Keratinocyte (primary cell): ENCODE data around the gene TMPRSS4.

Experiments
- EZH2 ChIP-seq: IDR thresholded peaks from one replicate; pipeline ENCODE4 v1.6.1; 2012; ENCODE audit warnings: inconsistent platforms, mild to moderate bottlenecking, low read length, moderate library complexity
- TF ChIP-seq, protein P1 (sequence below), 3 experiments: IDR thresholded peaks in 1 of 3; conservative IDR thresholded peaks in 1 of 3; optimal IDR thresholded peaks in 1 of 3; 2 replicates in 2 of 3; 3 replicates in 1 of 3; pipeline versions ENCODE3 to v1.5.1; 2011; ENCODE audit warnings: low read length in 3 of 3, mild to moderate bottlenecking in 3 of 3, moderate library complexity in 2 of 3, control low read depth in 1 of 3, inconsistent platforms in 1 of 3; ENCODE audit not compliant: insufficient read depth in 2 of 3; ENCODE audit errors: extremely low read depth in 1 of 3

- TF ChIP-seq, protein P1, sequence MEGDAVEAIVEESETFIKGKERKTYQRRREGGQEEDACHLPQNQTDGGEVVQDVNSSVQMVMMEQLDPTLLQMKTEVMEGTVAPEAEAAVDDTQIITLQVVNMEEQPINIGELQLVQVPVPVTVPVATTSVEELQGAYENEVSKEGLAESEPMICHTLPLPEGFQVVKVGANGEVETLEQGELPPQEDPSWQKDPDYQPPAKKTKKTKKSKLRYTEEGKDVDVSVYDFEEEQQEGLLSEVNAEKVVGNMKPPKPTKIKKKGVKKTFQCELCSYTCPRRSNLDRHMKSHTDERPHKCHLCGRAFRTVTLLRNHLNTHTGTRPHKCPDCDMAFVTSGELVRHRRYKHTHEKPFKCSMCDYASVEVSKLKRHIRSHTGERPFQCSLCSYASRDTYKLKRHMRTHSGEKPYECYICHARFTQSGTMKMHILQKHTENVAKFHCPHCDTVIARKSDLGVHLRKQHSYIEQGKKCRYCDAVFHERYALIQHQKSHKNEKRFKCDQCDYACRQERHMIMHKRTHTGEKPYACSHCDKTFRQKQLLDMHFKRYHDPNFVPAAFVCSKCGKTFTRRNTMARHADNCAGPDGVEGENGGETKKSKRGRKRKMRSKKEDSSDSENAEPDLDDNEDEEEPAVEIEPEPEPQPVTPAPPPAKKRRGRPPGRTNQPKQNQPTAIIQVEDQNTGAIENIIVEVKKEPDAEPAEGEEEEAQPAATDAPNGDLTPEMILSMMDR (optimal IDR thresholded peaks at IDR 0.05 in 1 of 3, IDR thresholded peaks at IDR 0.05 in 1 of 3, conservative IDR thresholded peaks at IDR 0.05 in 1 of 3; ENCODE audit: extremely low read depth in 1 of 3, insufficient read depth in 2 of 3, low read length in 3 of 3) = no peak
- TF ChIP-seq EZH2 = no peak
Measured at GRCh38 chr11:118051611-118052461, 25.0 kb upstream of the TMPRSS4 start.
